HG02981 (cell line): ENCODE results near the gene KLHL28.

ENCODE experiments used
- ATAC-seq: cut with Tn5 transposase; IDR thresholded peaks from one replicate; pipeline ENCODE4 v1.9.1; 2021; ENCODE audit warnings: mild to moderate bottlenecking, moderate library complexity; ENCODE audit not compliant: unreplicated experiment

Gene KLHL28

GRCh38 chr14:44961554-44962333 is at the start of gene KLHL28, which contains the start of gene TOGARAM1:
Gene KLHL28 (minus strand): TSS chr14:44961947. CDS start chr14:44945928, 16,019 bp downstream.
Gene TOGARAM1 (plus strand): TSS chr14:44962190. CDS start chr14:44962422, 232 bp downstream.
- peak; percentile 91 for ATAC-seq

GRCh38 chr14:45003924-45004323 is 42.2 kb upstream of the KLHL28 start:
- no peak for ATAC-seq

- no peak for ATAC-seq
Observed at GRCh38 chr14:44995770-44996294, 34.1 kb upstream of the KLHL28 start.

- no peak for ATAC-seq
Observed at GRCh38 chr14:44995196-44995595, 33.4 kb upstream of the KLHL28 start.

GRCh38 chr14:44990533-44990932 is 28.8 kb upstream of the KLHL28 start:
- no peak for ATAC-seq

GRCh38 chr14:44989497-44990440 is 28.0 kb upstream of the KLHL28 start:
- ATAC-seq, result no peak

- ATAC-seq, result no peak
Observed at GRCh38 chr14:44988694-44989093, 26.9 kb upstream of the KLHL28 start.

GRCh38 chr14:44982594-44982993 is 20.8 kb upstream of the KLHL28 start:
- no peak for ATAC-seq

- ATAC-seq, result no peak
Observed at GRCh38 chr14:44981198-44981597, 19.5 kb upstream of the KLHL28 start.

- no peak for ATAC-seq
Observed at GRCh38 chr14:44979740-44980356, 18.1 kb upstream of the KLHL28 start.

- ATAC-seq, result no peak
Observed at GRCh38 chr14:44979273-44979672, 17.5 kb upstream of the KLHL28 start.

GRCh38 chr14:44971459-44971858 is 9.7 kb upstream of the KLHL28 start:
- no peak for ATAC-seq

- no peak for ATAC-seq
Observed at GRCh38 chr14:44970907-44971306, 9.2 kb upstream of the KLHL28 start.

- ATAC-seq, result no peak
Observed at GRCh38 chr14:44968714-44969113, 7.0 kb upstream of the KLHL28 start.

- ATAC-seq, result no peak
Observed at GRCh38 chr14:44966601-44967336, 5.0 kb upstream of the KLHL28 start.

- no peak for ATAC-seq
Observed at GRCh38 chr14:44963775-44964380, 2.1 kb upstream of the KLHL28 start.

- ATAC-seq, result no peak
Observed at GRCh38 chr14:44963044-44963528, 1.3 kb upstream of the KLHL28 start.

- peak; percentile 23 for ATAC-seq
Observed at GRCh38 chr14:44962334-44963043, 742 bp upstream of the KLHL28 start.

- ATAC-seq, result peak; percentile 17
Observed at GRCh38 chr14:44961151-44961553, 595 bp downstream of the KLHL28 start.
